ENCODE measurements around the gene TTC24.

DNA sequence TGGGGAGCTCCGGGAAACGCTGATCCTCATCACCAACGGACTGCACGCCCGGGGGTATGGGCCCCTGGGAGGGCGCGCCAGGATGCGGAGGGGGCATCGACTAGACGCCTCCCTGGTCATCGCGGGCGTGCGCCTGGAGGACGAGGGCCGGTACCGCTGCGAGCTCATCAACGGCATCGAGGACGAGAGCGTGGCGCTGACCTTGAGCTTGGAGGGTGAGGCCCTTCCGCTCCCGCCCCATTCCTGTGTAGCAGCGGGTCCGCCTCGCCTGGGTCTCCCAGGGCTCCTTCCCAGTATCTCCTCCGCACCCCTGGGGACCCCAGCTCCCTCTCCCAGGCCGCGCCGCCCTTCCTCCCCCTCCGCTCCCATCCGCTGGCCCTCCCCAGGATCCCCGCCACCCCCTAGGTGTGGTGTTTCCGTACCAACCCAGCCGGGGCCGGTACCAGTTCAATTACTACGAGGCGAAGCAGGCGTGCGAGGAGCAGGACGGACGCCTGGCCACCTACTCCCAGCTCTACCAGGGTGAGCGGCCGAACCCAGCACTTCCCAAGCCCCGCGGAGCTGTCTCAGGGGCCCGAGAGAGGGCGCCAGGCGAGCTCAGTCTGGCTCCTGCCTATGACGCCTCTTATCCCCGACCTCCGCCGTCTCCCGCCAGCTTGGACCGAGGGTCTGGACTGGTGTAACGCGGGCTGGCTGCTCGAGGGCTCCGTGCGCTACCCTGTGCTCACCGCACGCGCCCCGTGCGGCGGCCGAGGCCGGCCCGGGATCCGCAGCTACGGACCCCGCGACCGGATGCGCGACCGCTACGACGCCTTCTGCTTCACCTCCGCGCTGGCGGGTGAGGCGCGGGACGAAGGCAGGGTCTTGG lies 44.7 kb downstream of the TTC24 start:
- TF ChIP-seq, protein P1, sequence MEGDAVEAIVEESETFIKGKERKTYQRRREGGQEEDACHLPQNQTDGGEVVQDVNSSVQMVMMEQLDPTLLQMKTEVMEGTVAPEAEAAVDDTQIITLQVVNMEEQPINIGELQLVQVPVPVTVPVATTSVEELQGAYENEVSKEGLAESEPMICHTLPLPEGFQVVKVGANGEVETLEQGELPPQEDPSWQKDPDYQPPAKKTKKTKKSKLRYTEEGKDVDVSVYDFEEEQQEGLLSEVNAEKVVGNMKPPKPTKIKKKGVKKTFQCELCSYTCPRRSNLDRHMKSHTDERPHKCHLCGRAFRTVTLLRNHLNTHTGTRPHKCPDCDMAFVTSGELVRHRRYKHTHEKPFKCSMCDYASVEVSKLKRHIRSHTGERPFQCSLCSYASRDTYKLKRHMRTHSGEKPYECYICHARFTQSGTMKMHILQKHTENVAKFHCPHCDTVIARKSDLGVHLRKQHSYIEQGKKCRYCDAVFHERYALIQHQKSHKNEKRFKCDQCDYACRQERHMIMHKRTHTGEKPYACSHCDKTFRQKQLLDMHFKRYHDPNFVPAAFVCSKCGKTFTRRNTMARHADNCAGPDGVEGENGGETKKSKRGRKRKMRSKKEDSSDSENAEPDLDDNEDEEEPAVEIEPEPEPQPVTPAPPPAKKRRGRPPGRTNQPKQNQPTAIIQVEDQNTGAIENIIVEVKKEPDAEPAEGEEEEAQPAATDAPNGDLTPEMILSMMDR (IDR thresholded peaks at IDR 0.05): peak in 2 of 3 donors; percentile 22 to 28
- TF ChIP-seq POLR2A (IDR thresholded peaks at IDR 0.05) (no peak), POLR2AphosphoS5 (IDR thresholded peaks at IDR 0.05) (no peak)

All from breast epithelium (tissue), 3 donors.